HG02943 (cell line): ENCODE data around the gene TMEM63A.

Experiments
- ATAC-seq: cut with Tn5 transposase; IDR thresholded peaks from one replicate; pipeline ENCODE4 v1.9.1; 2021; ENCODE audit warnings: mild to moderate bottlenecking, low read depth, moderate library complexity; ENCODE audit not compliant: unreplicated experiment

Gene TMEM63A

GRCh38 chr1:225887030-225887314, 4.8 kb upstream of the TMEM63A start:
- no peak for ATAC-seq

DNA sequence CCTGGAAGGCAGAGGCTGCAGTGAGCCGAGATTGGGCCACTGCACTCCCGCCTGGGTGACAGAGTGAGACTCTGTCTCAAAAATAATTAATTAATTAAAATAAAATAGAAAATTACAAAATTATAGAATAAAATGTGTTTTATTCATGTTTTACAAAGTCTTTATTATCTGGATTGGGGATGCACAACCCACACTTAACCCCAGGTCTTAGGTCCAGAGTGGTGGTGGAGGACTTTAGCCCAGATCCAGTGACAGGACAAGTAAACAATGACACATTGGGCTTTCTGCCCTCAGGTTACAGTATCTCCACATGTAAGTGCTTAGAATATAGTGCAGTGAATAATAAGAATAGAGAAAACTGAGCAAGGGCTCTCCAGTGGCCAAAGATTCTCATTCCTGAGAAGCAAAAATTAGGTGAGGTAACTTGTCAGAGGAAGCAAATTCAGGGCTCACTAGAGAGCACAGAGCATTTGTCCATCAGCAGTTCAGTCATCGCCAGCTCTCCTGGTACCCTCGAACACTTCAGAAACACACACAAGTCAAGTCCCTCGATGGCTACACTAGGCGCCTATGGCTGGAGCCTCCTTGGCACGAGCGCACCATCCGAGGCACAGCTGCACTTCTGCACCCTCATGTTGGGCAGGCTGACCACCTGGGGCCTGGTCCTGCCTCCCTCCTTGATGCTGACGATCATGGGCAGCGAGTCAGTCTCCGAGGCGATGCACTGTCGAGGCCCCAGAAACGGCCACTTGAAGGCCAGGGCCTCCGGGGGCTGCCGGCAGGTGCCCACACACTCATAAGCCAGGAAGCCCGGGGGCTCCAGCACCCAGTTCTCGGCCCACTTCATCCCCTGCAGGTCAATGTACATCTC, 4.2 kb upstream of the TMEM63A start:
- ATAC-seq, result no peak

GRCh38 chr1:225885336-225885735, 3.2 kb upstream of the TMEM63A start:
- ATAC-seq, result no peak

GRCh38 chr1:225883616-225884265, 1.6 kb upstream of the TMEM63A start:
- no peak for ATAC-seq

DNA sequence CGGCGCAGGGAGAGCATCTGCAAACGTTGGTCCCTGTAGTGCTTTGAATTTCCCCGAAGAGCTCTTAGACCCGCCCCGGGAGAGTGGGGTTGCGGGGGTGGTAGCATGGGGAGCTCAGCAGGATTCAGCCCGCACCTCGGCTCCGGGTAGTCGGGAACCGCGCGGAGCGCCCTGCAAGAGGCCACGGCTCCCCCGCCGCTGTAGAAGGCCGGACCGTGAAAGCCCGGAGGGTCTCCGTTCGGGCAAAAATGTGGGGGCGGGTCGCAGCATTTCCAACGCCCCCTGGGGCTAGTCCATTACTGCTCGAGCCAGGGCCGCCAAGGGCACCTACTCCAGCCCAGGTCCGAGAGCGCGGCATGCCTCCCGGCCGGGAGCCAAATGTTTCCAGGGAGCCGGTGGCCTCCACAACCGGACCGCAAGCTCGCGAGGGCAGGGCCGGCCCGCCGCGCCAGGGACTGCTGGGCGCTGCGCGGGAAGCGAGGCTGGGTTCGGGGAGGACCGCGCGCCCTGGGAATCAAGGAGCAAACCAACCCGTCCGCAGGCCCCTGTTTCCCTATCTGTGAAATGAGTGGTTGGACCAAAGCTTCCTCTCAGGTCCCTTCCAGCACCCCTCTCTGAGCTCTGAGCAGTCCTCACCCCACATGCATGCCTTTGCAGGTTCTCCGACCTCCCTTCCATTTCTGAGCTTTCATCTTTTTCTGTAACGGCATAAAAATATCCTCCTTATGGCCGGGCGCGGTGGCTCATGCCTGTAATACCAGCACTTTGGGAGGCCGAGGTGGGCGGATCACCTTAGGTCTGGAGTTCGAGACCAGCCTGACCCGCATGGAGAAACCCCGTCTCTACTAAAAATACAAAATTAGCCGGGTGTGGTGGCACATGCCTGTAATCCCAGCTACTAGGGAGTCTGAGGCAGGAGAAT, 775 bp upstream of the TMEM63A start:
- ATAC-seq, result no peak

GRCh38 chr1:225881081-225881958, 860 bp downstream of the TMEM63A start:
- ATAC-seq, result no peak

GRCh38 chr1:225880636-225881035, 1.5 kb downstream of the TMEM63A start:
- ATAC-seq, result no peak

DNA sequence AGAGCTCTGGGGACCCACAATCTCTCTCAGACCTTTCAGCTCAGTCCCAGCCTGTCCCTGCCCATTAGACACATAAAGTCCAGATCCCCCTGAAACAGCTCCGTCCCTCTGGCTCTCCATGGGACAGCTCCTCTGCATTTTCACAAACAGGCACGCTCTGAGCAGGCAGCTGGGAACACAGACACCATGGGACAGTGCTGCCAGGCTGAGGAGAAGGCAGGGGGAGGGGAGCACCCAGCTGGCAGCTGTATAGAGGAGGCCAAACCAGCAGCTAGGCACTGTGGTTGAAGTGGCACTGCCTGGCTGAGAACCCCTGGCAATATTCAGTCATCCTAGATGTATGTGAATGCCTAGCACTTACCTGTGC, 2.0 kb downstream of the TMEM63A start:
- ATAC-seq, result no peak

DNA sequence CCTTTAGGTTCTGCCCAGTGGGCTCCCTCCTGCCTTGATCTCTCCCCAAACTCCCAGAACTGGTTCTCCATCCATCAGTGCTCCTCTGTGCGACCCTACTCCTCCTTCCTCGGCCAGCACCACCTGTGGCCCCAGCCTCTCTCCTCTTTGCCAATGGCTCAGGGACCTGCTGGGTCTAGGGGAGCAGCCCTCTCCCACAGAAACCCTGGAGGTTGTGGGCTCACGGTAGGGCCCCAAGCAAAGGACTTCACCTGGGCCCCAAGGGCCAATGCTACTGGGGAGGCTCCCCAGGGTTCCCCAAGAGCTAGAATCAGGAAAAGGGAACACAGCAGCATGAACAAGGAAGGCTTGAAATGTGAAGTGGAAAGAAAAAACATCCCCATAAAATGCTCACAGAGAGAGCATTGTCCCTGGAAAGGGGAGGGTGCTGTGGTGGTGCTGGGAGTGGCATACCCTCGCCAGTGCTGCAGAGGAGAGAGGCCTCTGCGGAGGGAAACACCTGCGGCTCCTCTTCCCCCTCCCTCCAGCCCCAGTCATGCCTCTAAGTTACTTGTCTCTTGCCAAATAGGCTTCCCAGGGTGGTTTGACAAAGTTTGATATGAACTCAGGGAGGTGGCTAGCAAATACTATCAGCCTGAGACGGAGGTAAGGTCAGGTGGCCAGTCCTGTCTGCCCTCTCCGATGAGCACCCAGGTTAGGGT, 2.5 kb downstream of the TMEM63A start:
- ATAC-seq, result no peak

DNA sequence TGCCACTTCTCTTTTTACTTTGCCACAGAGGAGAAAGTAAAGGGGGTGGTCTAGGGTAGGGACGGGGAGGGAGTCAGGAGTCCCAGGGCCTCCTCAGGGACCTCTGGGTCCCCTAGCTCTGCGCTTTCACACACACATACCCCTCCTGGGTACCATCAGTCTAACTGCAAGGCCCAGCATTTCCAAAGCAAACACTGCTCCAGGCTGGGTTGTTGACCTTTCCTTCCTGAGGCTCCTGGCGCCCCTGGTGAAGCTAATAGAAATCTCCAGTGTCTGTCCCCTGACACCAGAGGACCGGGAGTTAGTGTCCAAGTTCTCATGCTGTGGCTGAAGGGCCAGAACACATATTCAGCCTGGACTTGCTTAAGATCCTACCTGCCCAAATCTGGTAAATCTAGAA, 3.9 kb downstream of the TMEM63A start:
- no peak for ATAC-seq

GRCh38 chr1:225877580-225877979, 4.6 kb downstream of the TMEM63A start:
- no peak for ATAC-seq

DNA sequence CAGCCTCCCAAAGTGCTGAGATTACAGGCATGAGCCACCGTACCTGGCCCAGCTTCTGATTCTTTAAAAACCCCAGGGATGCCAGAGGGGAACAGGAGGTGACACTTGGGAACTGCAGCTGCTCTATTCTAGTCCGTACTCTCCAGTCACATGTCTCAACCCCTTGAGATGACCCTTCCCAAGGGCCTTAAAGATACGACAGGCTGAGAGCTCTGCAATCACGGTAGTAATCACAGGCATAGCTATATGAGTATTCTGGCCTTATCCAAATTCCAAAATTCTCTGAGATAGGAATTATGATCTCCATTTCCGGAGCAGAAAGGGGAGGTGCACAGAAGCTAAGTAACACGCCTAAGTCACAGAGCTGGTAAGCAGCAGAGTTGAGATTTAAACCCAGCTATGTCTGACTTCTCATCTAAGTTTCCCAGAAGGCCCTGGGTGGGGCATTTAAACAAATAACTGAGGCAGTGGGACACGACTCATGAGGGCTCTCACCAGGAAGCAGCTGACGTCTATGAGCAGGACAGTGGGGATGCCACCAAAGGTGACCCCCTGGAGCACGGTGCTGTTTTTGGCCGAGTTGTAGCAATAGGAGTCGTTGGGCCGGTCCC, 5.2 kb downstream of the TMEM63A start:
- no peak for ATAC-seq

DNA sequence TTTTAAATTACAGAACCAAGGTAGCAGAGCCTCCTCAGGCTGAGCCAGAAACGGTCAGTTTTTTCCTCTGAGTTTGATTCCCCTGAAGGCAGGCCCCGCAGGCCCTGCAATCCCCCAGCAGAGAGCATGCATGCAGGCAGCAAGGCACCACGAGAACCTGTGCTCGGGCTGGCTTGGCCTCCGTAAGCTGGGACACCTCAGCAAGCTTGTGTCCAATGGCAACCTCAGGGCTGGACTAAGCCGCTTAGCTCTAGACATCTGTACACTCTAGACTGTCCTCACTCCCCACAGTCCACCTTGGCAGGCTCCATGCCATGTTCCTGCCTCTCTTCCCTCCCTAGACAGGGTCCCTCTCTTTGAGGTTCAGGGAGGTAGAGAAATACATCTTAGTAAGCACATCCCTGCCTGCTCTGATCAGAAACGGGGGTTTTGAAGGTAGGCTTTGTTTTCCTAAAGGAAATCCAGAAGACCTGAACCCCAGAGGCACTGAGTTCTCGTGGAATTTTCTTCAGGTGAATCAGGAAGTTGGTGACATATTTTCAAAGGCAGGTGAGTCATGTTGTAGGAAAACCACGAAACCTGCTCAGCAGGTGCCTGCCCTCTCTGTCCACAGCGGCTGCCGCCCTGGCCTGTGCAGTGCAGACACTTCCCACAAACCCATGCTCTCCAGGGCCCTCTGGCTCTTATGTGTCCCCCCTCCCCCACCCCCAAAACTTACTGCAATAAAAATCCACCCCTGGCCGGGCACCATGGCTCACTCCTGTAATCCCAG, 7.0 kb downstream of the TMEM63A start:
- ATAC-seq, result no peak

DNA sequence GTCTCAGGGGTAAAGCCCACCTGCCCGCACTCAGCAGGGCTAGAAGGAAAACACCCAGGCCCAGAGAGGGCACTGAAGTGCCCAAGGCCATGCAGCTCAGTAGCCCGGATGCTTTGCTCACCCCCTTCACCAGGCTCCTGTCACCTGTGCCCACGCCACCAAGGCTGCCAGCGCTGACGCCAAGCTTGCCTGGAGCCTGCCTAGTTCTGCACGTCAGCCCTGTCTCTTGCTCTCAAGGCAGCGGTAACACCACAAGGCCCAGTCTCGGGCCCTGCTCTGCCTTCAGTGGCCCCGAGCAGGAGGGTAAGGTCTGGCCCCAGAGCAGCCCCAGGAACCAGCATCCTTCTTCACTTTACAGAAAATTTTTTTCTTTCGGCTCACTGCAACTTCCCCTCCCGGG, 7.7 kb downstream of the TMEM63A start:
- ATAC-seq, result no peak

- no peak for ATAC-seq
Observed at GRCh38 chr1:225873281-225873850, 8.8 kb downstream of the TMEM63A start.

DNA sequence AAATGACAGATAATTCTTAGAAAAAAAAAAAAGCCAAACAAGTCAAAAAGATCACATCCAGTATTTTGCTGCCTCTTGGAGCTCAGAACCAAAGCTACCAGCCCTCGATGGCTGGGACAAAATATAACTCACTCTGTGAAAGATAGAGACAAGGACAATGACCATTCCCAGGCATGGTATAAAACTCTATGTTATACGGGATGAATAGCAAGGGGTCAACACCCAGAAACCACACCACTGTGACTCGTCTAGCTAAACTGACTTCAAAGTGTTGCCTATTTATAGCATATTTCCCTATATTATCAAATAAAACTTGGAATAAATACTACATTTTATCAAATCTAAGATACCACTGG, 10.1 kb downstream of the TMEM63A start:
- no peak for ATAC-seq

- no peak for ATAC-seq
Observed at GRCh38 chr1:225871359-225872074, 10.7 kb downstream of the TMEM63A start.

GRCh38 chr1:225870911-225871310, 11.3 kb downstream of the TMEM63A start:
- no peak for ATAC-seq
